EL (cell line): ENCODE measurements around the gene CCDC127.
A peak's percentile ranks its signal among the peaks of the same experiment; 100 is the strongest.

Experiments
- DNase-seq: peaks from one replicate; pipeline ENCODE4 v3.0.0-alpha.2; 2016

The CCDC127 gene

GRCh38 chr5:187617-188451 lies 30.1 kb downstream of the CCDC127 start:
- DNase-seq = no peak

- DNase-seq = no peak
These were observed 30.9 kb downstream of the CCDC127 start for GRCh38 chr5:187042-187431.

- DNase-seq = no peak
These were observed 31.6 kb downstream of the CCDC127 start for GRCh38 chr5:186091-187041.

GRCh38 chr5:185095-186070 lies 32.6 kb downstream of the CCDC127 start:
- no peak for DNase-seq

- DNase-seq = peak; percentile 58
These were observed 33.5 kb downstream of the CCDC127 start for GRCh38 chr5:184471-184870.

- DNase-seq = no peak
These were observed 35.8 kb downstream of the CCDC127 start for GRCh38 chr5:182126-182525.

- DNase-seq = no peak
These were observed 36.4 kb downstream of the CCDC127 start for GRCh38 chr5:181566-181965.

- DNase-seq = no peak
These were observed 36.8 kb downstream of the CCDC127 start for GRCh38 chr5:181160-181559.

GRCh38 chr5:180286-180918 lies 37.6 kb downstream of the CCDC127 start:
- no peak for DNase-seq

GRCh38 chr5:179401-179800 lies 38.6 kb downstream of the CCDC127 start:
- no peak for DNase-seq

GRCh38 chr5:178110-178509 lies 39.8 kb downstream of the CCDC127 start:
- DNase-seq = no peak

- no peak for DNase-seq
These were observed 41.6 kb downstream of the CCDC127 start for GRCh38 chr5:176296-176823.

GRCh38 chr5:174876-175465 lies 43.0 kb downstream of the CCDC127 start:
- no peak for DNase-seq

- DNase-seq = no peak
These were observed 43.7 kb downstream of the CCDC127 start for GRCh38 chr5:174291-174600.

GRCh38 chr5:173392-174290 lies 44.3 kb downstream of the CCDC127 start:
- no peak for DNase-seq

GRCh38 chr5:172841-173251 lies 45.1 kb downstream of the CCDC127 start:
- no peak for DNase-seq

GRCh38 chr5:172421-172820 lies 45.5 kb downstream of the CCDC127 start:
- no peak for DNase-seq

GRCh38 chr5:171801-172331 lies 46.1 kb downstream of the CCDC127 start:
- DNase-seq = no peak

GRCh38 chr5:170971-171800 lies 46.8 kb downstream of the CCDC127 start:
- no peak for DNase-seq
